Stimulated activated CD8-positive, alpha-beta memory T cell treated with anti-CD3 and anti-CD28 coated beads, Interleukin-4, amount 100 ng/mL, for 4 hours (primary cell): Measurements from ENCODE around the gene SMTNL1.

Experiments
- DNase-seq, 2 donors: peaks; one replicate each; pipeline ENCODE4 v3.0.0-alpha.2; 2020; ENCODE audit warnings: low read depth in 2 of 2, low spot score in 1 of 2

SMTNL1 gene

GRCh38 chr11:57543593-57543992 is 6.2 kb downstream of the SMTNL1 start:
- no peak for DNase-seq

DNA sequence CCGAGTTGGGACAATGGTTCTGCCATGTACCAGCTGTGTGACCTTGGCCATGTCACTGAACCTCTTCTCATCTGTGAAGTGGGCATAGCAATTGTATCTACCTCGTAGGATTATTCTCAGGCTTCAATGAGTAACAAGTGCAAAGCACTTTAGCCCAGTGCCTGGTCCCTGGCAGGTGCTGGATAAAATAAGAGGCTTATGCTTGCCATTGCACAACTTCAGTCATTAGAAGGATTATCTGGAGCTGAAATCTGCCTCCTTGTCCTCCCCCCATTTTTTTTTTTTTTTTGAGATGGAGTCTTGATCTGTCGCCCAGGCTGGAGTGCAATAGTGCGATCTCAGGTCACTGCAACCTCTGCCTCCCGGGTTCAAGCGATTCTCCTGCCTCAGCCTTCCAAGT is 7.2 kb downstream of the SMTNL1 start:
- DNase-seq, result no peak

DNA sequence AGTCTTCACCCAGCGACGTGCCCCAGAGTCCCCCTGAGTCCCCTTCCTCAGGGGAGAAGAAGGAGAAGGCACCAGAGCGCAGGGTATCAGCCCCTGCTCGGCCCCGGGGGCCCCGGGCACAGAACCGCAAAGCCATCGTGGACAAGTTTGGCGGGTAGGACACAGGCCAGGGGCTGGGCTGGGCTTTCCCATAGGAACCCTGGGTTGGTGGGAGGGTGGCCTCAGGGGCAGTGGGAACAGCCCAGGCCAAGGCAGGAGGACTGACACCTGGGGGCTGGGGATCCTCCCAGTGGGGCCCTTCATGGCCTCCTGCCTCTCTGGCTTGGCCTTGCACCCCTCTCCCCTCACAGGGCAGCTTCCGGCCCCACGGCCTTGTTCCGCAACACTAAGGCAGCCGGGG is 8.5 kb downstream of the SMTNL1 start:
- DNase-seq, result no peak

DNA sequence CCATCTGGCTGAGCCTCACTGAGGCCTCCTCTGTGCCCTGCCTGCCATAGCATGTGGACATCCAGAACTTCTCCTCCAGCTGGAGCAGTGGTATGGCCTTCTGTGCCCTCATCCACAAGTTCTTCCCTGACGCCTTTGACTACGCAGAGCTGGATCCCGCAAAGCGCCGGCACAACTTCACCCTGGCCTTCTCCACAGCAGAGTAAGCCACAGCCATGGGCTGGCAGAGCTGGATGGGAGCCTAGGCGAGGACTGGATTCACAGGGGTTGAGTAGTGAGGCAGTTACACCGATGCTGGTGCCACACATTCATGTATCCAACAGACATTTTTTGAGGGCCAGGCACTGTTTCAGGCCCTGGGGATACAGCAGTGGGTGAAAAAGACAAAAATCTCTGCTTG is 9.1 kb downstream of the SMTNL1 start:
- no peak for DNase-seq

GRCh38 chr11:57546869-57547475 is 9.6 kb downstream of the SMTNL1 start:
- DNase-seq, result no peak

DNA sequence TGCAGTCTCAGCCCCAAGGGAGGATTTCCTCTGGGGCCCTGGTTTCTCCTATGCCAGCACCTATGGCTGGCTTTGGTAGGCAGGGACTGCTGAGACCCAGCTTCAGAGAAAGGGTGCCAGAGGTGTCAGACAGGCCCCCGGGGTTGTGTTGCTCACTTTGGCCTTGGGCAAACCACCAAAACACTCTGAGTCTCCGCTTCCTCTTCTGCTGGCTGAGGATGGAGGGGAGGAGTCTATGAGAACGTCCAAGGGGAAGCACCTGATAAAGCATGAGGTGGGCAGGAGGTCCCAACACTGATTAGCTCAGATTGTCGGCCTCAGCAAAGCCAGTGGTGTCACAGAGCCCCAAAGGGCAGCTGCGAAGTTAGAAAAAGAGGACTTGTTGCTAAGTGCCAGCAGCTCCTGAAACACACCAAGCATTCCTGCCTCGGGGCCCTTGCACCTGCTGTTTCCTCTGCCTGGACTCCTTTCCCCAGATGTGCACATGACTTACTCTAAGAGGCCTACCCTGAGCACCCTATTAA is 10.5 kb downstream of the SMTNL1 start:
- DNase-seq, result no peak

DNA sequence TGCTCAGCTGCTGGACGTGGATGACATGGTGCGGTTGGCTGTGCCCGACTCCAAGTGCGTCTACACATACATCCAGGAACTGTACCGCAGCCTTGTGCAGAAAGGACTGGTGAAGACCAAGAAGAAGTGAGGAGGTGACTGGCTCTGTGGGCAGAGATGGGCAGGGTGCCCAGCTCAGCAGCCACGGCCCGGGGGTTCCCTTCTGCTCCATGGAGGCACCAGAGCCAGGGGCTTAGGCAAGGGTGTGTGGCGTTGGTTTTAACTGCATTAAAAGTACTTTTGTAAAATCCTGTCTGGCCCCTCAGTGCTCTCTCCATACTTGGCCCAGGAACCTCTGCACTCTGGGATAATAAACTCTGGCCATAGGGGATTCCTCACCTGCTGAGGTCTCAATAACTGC is 12.6 kb downstream of the SMTNL1 start:
- no peak for DNase-seq

- no peak for DNase-seq
Observed at GRCh38 chr11:57551941-57552340, 14.5 kb downstream of the SMTNL1 start.

- no peak for DNase-seq
Observed at GRCh38 chr11:57552479-57552878, 15.1 kb downstream of the SMTNL1 start.

DNA sequence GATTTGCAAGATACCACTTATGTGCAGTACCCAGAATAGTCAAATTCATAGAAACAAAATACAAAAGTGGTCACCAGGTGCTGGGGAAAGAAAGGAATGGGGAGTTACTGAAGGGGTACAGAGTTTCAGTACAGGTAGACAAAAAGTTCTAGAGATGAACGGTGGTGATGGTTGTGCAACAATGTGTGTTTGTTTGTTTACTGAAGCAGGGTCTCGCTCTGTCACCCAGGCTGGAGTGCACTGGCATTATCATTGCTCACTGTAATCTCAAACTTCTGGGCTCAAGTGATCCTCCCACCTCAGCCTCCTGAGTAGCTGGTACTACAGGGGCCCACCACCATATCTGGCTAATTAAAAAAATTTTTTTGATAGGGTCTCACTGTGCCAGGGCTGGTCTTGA is 18.0 kb downstream of the SMTNL1 start:
- no peak for DNase-seq

GRCh38 chr11:57556041-57556440 is 18.6 kb downstream of the SMTNL1 start:
- no peak for DNase-seq

GRCh38 chr11:57560146-57560545 is 22.8 kb downstream of the SMTNL1 start:
- DNase-seq, result no peak

- no peak for DNase-seq
Observed at GRCh38 chr11:57562596-57562995, 25.2 kb downstream of the SMTNL1 start.

DNA sequence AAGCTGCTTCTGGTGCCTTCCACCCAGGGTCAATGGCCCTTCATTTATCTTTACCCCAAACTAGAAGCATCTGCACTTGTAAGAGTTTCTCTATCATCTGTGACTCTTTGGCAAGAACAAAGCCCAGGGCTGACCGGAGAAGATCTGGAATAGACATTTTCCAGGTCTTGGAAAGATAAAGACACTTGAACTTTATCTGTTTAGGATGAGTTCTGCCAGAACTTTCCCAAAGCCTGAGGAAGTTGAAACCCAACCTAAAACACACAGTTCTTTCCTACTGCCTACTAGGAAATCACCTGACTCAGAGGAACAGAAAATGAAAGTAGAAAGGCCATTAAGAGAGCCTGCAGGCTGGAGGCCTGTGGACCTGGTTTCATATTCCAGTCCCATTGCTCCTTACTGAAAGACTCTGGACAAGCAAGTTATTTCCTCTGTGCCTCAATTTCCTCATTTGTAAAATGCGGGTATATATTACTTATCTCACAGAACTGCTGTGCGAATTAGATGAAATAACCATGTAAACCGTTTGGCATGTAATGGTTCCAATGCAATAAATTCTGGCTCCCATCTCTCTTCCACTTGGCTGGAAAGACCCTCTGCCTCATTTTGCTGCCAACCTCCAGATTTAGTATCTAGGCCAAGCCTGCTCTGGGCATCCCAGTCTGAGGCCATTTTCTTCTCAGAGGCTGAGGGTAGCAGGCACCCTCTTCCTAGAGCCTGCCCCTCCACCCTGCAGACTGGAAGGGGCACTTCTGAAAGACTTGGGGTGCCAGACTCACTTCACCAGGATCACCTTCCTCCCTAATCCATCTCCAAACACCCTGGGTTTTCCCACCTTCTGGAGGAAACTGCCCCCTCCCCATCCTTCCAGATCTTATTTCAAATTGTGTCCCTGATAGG is 28.9 kb downstream of the SMTNL1 start:
- peak in 1 of 2 donors; percentile 13 for DNase-seq

- peak; percentile 8 to 14 for DNase-seq
Observed at GRCh38 chr11:57566905-57567514, 29.6 kb downstream of the SMTNL1 start.

GRCh38 chr11:57567515-57568329 is 30.3 kb downstream of the SMTNL1 start, which contains the start of gene UBE2L6:
UBE2L6 (minus strand) TSS chr11:57567672; CDS start chr11:57567611, 61 bp downstream.
- peak; percentile 23 to 53 for DNase-seq

DNA sequence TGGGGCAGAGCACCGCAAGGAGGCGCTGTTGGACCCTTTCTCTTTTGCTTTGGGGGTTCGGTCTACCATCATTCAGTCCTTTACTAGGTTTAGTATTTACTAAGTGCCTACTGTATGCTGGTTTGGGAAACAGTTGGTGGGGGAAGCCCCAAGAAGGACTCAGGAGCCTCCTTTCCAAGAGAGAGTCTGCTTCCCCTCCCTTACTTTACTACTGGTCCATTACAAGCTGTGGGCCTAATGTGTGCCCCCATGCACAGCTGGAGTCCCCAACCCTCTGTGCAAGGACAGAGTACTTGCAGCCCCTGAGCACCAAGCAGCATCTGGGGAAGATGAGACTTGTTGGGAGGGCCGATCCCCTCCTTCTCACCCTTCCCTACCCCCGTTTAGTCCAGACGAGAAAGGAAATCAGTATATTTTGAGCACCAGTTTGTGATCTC is 31.0 kb downstream of the SMTNL1 start:
- DNase-seq, result peak; percentile 70 to 79

DNA sequence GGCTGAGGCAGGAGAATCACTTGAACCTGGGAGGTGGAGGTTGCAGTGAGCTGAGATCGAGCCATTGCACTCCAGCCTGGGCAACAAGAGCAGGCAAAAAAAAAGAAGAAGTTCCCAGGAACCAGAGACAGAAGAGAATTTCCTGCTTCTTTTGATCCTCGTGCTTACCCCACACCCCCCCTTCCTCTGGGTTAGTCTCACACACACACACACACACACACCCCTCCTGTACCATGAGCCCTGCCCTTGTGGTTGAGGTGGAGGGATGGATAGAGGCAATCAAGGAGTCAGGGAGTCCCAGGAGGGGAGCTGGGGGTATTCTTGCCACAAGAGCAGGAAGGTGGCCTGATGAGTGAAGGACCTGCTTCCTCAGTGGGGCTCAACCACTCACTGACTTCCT is 34.2 kb downstream of the SMTNL1 start:
- DNase-seq, result no peak

DNA sequence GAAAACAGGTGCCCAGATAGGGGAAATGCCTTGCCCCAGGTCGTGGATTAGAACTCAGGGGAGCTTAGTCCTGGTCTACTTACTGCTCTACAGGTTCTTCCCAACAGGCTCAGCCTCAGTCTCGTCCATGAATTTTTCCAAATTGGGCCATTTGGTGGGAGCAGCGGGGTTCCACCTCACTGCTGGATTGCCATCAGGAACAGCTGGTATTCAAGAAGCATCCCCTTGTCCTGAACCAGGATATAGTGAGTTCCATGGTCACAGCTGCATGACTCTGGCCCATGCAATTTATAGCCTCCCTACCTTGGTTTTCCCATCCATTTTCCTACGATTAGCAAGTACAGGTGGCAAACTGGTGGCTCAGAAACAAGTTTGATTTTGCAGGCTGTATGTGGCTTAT is 36.7 kb downstream of the SMTNL1 start:
- no peak for DNase-seq

- no peak for DNase-seq
Observed at GRCh38 chr11:57584341-57584740, 46.9 kb downstream of the SMTNL1 start.

GRCh38 chr11:57585301-57585700 is 47.9 kb downstream of the SMTNL1 start:
- no peak for DNase-seq
